ENCODE measurements around the gene GRIFIN.

GRIFIN gene

GRCh38 chr7:2512179-2512661 is 36.0 kb upstream of the GRIFIN start:
- no peak for DNase-seq

DNA sequence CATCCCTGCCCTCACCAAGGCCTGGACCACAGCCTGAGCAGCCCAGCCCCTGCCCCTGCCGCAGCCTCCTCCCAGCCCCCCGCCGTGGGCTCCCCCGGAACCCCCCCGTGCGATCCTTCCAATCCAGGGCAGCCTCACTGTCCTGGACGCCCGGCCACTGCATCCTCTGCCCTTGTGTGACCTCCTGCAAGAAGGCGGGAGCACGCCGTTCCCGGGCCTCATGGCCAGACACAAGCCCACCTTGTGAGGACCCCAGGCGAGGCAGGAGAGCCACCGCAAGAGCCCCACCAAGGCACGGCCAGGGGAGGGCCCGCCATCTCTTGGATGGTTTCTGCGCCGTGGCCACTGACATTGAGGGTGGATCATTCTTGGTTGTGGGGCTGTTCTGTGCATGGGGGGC is 35.6 kb upstream of the GRIFIN start:
- DNase-seq, result no peak

GRCh38 chr7:2510909-2511768 is 34.9 kb upstream of the GRIFIN start:
- no peak for DNase-seq

- no peak for DNase-seq
Observed at GRCh38 chr7:2510130-2510776, 34.1 kb upstream of the GRIFIN start.

DNA sequence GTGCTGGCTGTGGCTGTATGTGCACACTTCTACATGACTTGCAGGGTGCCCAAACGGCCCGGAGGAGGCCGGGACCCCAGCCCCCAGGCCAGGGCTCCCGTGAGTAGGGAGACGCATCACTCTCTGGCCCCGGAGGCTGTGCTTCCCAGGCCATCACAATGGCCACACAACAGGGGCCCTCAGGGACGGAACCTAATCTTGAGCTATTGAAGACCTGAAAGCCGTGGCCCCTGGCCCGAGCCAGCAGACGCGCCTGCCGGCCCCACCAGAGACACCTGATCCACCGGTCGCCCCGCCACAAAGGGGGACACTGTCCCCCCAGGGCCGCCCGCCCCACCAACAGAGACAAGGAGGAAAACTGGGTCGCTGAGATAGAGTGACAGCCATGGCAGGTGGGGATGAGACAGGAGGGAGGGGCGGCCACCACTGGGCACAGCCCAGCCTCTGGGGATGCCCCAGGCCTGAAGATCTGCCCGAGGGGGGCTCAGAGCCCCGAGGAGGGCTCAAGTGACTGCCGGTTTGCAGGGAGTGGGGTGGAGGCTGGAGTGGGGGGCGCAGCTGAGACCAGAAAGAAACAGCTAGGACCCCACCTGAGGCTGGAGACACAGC is 33.2 kb upstream of the GRIFIN start:
- DNase-seq, result no peak

GRCh38 chr7:2508327-2509215 is 32.4 kb upstream of the GRIFIN start:
- DNase-seq, result peak; percentile 55

DNA sequence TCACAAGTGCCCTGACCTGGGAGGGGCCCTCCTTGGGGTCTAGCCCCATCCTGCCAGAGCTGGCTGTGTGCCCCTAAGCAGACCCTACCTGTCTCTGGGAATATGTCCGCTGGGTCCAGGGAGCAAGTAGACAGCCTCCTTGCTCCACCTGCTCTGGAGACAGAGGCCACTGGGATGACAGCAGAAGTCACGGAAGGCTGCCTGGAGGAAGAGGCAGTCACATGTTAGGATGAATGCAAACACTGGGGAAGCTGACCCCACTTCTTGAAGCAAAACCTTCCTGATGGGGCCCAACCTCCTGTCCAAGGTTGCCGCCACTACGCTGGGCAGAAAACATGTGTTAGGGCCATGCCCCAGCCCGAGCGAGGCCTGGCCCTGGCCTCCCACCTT is 31.7 kb upstream of the GRIFIN start:
- no peak for DNase-seq

GRCh38 chr7:2507208-2507916 is 31.2 kb upstream of the GRIFIN start:
- DNase-seq, result no peak

DNA sequence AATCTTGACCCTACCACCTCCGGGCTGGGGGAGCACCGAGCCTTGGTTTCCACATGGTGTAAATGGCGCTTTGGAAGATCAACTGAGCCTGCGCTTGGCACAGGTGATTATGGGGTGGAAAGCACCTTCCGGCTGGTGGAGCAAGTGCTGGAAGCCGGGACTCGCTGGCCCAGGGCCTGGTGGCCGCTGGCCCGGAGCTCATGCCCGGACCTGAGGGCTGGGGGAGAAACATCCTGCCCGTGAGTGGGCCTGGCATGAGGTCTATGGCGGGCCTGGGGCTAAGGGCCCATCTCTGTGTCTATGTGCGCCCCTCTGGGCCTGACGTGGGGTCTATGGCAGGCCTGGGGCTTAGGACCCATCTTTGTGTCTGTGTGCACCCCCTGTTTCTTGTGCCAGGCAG is 29.2 kb upstream of the GRIFIN start:
- DNase-seq, result no peak

DNA sequence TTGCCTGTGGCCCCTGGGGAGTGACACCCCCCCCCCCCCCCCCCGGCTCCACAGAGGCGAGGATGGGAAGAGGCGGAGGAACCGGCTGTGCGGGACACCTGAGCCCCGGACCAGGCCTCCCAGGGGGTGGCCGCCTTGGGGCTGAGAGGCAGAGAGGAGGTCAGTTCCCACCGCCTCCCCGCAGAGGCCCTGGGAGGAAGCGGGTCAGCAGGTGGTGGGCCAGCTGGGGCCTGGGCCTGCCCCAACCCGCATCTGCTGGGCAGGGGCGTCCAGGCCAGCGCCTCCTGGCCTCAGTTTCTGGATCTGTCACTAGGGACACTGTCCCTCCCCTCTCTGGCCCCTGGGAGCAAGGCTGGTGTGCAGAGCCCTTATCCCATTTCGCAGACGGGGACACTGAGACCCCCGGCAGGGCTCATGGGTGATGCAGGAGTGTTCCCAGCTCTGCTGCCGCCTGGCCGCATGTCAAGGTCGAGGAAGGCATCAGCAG is 28.7 kb upstream of the GRIFIN start:
- DNase-seq, result no peak

- no peak for DNase-seq
Observed at GRCh38 chr7:2504128-2504888, 28.1 kb upstream of the GRIFIN start.

- no peak for DNase-seq
Observed at GRCh38 chr7:2503056-2503941, 27.1 kb upstream of the GRIFIN start.

DNA sequence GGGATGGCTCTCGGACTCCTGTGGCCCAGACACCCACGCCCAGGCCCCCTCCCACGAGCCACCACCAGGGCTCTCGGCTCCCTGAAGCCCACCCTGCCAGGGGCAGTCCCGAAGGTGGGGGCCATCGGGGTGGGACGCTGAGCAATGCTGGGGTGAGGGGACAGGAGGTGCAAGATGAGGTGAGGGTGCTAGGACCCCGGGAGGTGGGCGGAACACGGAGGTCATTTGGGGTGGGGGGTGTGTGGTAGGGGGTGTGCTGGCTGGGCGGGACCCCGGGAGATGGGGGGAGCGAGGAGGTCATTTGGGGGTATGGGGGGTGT is 26.4 kb upstream of the GRIFIN start:
- DNase-seq, result no peak

- no peak for DNase-seq
Observed at GRCh38 chr7:2501947-2502646, 25.9 kb upstream of the GRIFIN start.

DNA sequence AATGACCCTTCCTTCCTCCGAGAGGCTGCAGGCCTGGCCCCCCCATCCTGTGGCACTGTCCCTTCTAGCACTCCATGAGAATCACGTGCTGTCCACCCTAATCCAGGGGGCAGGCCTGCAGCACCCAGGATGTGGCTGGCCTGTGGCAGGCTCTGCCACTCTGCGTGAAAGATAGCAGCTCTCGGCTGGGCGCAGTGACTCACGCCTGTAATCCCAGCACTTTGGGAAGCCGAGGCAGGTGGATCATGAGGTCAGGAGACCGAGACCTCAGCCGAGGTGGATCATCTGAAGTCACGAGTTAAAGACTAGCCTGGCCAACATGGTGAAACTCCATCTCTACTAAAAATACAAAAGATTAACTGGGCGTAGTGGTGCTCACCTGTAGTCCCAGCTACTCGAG is 24.5 kb upstream of the GRIFIN start:
- DNase-seq, result no peak

GRCh38 chr7:2499719-2500430 is 23.7 kb upstream of the GRIFIN start:
- no peak for DNase-seq

- no peak for DNase-seq
Observed at GRCh38 chr7:2499181-2499580, 23.0 kb upstream of the GRIFIN start.

GRCh38 chr7:2498708-2499107 is 22.5 kb upstream of the GRIFIN start:
- no peak for DNase-seq

Measured in NCI-H2107 (cell line).